Fibroblast of pulmonary artery (primary cell): ENCODE data around the gene TMEM79.

ENCODE experiments used
- DNase-seq: peaks from one replicate; pipeline ENCODE4 v3.0.0-alpha.2; 2010; ENCODE audit warnings: low read depth
- H3K4me3 ChIP-seq: replicated peaks from 2 replicates; pipeline ENCODE4 v1.5.1; 2011; ENCODE audit warnings: low read depth, mild to moderate bottlenecking, control low read depth, low read length, moderate library complexity
- CTCF ChIP-seq: IDR thresholded peaks from 2 replicates; pipeline ENCODE4 v1.5.1; 2011; ENCODE audit warnings: mild to moderate bottlenecking, control low read depth, low read length, inconsistent platforms; ENCODE audit errors: missing control alignments

The TMEM79 gene

DNA sequence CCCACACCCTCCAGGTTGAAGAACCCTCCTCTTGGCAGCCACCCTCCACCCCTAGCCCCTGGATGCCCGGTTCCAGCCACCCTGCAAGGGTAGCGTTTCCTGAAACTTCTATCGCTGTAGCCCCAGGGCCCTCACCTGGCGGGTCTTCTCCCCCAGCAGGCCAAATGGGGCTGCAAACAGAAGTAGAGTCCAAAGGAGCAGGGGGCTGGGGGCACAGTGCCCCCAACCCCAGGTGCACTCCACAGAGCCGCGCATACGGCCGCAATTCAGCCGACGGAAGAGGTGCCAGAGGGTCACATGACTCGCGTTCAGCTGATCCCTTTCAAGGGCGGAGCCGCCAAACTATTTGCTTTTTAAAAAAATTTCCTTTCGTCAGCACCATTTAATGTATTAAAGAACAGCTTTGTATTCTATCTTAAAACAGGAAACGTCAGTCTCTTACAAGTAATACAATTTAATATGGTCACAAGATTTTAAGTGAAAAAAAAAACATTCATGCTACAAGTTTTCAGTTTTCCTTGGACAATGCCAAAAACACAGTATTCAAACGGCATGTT lies 11.3 kb downstream of the TMEM79 start, which contains the start of gene GLMP:
GLMP (minus strand) TSS at position 289 of the 557 bp plus-strand sequence; CDS start at position 255, 34 bp downstream.
- H3K4me3 ChIP-seq = peak within 1 kb of the TSS; percentile 97
- no peak for TF ChIP-seq CTCF
- peak; percentile 80 for DNase-seq

DNA sequence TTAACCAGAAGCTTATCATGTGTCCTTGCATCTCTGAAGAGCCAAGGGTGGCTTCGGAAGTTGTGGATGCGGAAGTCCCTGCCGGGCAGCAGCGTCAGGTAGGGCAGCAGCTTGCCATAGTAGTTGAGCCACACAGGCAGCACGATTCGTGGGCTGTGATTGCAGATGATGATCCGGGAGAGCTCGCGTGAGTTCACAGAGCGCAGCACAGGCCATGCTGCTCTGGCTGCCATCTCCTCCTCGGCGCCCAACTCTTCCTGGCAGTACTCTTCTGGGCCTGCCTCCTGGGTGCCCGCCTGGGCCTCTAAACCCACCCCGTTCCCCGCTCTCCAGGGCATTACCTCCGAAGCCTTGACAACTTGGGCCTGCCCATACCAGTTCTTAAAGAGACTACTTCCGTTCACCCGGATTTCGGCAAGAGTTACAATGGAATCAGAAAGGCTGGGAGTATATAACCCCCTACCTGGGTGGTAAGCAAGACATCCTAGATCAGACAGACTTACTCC lies 14.8 kb downstream of the TMEM79 start, which contains the start of gene VHLL:
VHLL (minus strand) TSS at position 456 of the 506 bp plus-strand sequence; CDS start at position 338, 118 bp downstream.
- no peak for DNase-seq
- no peak within 1 kb of the TSS for H3K4me3 ChIP-seq
- no peak for TF ChIP-seq CTCF

DNA sequence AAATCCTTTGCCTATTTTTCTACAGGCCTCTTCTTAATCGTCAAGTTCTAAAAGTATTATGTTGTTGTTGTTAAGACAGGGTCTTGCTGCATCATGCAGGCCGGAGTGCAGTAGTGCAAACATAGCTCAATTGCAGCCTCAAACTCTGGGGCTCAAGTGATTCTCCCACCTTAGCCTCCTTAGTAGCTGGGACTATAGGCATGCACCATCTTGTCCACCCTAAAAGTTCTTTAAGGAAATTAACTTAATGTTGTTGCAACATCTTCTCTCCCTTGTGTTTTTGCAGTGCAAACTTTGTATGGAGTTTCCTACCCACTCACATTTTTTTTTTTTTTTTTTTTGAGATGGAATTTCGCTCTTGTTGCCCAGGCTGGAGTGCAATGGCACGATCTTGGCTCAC lies 19.1 kb downstream of the TMEM79 start:
- no peak for DNase-seq
- no peak for TF ChIP-seq CTCF
- no peak overlapping the region for H3K4me3 ChIP-seq

- H3K4me3 ChIP-seq = no peak overlapping the region
- no peak for TF ChIP-seq CTCF
- DNase-seq = no peak
These were observed 21.1 kb downstream of the TMEM79 start for GRCh38 chr1:156305215-156305614.

DNA sequence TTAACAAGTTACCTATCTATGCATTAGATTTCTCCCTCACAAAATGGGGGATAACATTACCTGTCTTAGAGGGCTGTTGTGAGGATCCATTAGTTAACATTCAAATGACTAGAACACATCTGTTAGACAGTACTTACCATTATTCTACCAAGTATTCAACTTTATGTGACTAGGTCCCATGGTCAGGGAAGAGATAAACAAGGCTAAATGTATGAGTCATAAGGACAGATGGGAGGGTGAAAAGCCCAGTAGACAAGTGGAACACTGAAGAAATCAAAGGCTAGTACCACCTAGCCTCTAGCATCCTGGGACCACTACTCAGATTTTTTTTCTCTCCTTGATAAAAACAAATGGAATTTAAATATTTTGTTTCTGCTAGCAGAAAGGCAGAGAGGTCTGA lies 24.0 kb downstream of the TMEM79 start:
- DNase-seq = peak; percentile 37
- no peak overlapping the region for H3K4me3 ChIP-seq
- no peak for TF ChIP-seq CTCF

DNA sequence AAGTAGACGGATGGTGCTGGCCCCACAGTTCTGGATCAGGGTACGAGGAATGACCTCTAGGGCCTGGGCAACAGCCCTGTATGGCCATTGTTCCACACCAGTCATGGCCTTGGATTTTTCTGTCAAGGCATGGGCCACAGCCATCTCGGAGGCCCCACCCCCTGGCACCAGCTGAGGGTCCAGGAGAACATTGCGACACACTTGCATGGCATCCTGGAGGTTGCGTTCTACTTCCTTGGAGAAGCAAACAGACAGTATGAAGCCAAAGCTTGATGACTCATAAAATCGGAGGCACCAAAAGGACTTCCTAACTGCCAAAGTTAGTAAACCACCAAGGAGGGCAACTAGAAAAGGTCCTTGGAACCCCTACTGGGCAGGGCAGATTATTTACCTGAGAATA lies 26.8 kb downstream of the TMEM79 start:
- peak; percentile 68 for DNase-seq
- no peak overlapping the region for H3K4me3 ChIP-seq
- no peak for TF ChIP-seq CTCF

- no peak for DNase-seq
- no peak overlapping the region for H3K4me3 ChIP-seq
- no peak for TF ChIP-seq CTCF
These were observed 32.8 kb downstream of the TMEM79 start for GRCh38 chr1:156316909-156317308.
